Activated CD4-positive, alpha-beta T cell treated with anti-CD3 and anti-CD28 coated beads, Interleukin-2, amount 50 U/mL, for 4 hours (primary cell): ENCODE measurements around the gene MRTFA.

ENCODE experiments used
- DNase-seq, 2 experiments: peaks; one replicate each; pipeline ENCODE4 v3.0.0-alpha.2; 2020

Gene MRTFA

GRCh38 chr22:40376149-40376548, 260.4 kb downstream of the MRTFA start:
- DNase-seq, result no peak

- DNase-seq, result no peak
These were observed 262.0 kb downstream of the MRTFA start for GRCh38 chr22:40374567-40374966.

- DNase-seq, result no peak
These were observed 267.7 kb downstream of the MRTFA start for GRCh38 chr22:40368836-40369235.

- DNase-seq, result no peak
These were observed 268.5 kb downstream of the MRTFA start for GRCh38 chr22:40368016-40368415.

GRCh38 chr22:40367342-40367741, 269.2 kb downstream of the MRTFA start:
- no peak for DNase-seq

- no peak for DNase-seq
These were observed 270.5 kb downstream of the MRTFA start for GRCh38 chr22:40366068-40366467.

GRCh38 chr22:40364431-40364830, 272.1 kb downstream of the MRTFA start:
- no peak for DNase-seq

- no peak for DNase-seq
These were observed 273.5 kb downstream of the MRTFA start for GRCh38 chr22:40363059-40363458.

GRCh38 chr22:40361100-40361499, 275.4 kb downstream of the MRTFA start:
- no peak for DNase-seq
